GM21381 (cell line): ENCODE measurements around the gene NRM.
"Not testable (repeated sequence)": the region's sequence is repeated elsewhere in the genome, so short reads cannot be mapped to it uniquely, and the experiment has no call there.

Experiments
- ATAC-seq: cut with Tn5 transposase; IDR thresholded peaks from one replicate; pipeline ENCODE4 v1.9.1; 2021; ENCODE audit warnings: mild to moderate bottlenecking, moderate library complexity; ENCODE audit not compliant: unreplicated experiment

The NRM gene

DNA sequence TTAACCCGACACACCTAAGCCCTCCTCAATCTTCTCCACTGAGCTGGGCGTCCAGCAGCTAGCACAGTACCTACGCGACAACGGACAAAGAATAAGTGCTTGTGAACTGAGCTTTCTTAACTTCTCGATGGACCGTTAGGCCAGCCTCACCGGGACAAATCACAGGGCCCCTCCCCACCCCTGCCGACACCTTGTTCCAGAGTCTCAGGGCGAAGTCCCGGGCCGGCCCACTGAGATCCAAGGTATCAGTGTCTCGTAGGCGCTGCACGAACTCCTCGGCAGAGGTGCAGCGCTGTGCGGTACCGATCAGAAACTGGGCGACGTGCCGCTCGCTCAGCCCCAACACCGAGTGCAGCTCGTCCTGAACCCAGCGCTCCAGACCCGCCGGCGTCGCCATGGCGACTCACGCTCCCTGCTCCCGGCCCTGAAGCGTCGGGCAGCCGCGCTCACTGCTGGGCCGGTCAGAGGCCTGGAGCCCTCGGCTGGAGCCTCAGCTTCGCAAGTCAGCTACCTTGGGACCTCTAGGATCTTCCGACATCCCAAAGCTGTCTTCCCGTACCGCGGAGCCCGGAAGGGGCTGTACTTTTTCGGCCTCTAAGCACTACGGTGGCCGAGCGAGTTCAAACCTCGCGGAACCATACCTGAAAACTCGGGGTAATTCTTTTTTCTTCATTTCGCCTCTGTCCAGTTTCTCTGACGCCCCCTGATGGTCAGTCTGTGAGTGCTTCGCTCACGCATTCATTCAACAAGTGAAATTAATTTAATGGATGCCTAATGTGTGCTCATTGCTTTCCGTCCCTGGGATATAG is 18.1 kb downstream of the NRM start, which contains the start of gene DHX16:
DHX16 (minus strand) TSS at position 562 of the 809 bp plus-strand sequence; CDS start at position 397, 165 bp downstream.
- peak; percentile 73 for ATAC-seq

DNA sequence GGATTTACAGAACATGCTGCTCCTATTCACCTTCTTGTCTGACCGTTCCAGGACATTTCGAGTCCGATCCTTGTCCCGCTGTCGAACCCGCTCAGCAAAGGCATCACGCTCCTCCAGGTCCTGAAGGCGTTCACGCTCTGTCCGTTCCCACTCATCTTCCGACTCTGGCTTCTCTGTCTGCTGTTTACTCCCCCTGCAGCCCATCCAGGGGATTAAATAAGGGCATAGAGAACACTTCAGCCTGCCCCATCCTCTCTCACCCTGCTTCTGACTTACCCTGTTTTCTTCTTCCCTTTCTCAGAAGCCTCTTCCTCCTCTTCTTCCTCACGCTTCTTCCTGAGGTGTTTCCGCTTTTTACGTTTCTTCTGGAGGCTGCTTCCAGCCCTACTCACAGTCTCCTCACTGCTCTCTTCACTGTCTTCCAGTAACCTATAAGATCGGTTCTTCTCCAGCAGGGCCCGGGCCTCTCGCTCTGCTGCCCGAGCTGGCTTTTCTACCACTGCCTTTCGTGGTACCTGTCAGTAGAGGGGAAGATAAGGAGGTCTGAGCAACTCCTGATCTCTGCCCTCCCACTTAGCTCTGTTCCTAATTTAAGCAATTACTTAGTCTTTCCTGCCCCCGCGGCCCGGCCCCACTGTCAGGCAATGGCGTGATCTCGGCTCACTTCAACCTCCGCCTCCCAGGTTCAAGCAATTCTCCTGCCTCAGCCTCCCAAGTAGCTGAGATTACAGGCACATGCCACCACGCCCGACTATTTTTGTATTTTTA is 19.8 kb downstream of the NRM start:
- no peak for ATAC-seq

- ATAC-seq: not testable (repeated sequence)
These were observed 24.5 kb downstream of the NRM start for GRCh38 chr6:30666300-30666699.

- ATAC-seq: no peak
These were observed 25.6 kb downstream of the NRM start for GRCh38 chr6:30664994-30665767.

DNA sequence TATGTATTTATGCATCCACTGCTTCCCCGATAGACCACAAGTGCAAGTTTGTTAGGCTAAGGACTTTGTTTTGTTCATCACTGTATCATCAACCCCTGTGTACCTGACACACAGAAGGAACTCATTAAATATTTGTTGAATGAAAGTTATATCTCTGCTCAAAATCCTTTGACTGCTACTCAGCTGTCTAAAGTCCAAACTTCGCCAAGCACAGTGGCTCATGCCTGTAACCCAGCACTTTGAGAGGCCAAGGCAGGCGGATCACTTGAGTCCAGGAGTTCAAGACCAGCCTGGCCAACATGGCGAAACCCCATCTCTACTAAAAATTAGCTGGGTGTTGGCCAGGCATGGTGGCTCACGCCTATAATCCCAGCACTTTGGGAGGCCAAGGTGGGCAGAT is 32.9 kb downstream of the NRM start:
- not testable (repeated sequence) for ATAC-seq

DNA sequence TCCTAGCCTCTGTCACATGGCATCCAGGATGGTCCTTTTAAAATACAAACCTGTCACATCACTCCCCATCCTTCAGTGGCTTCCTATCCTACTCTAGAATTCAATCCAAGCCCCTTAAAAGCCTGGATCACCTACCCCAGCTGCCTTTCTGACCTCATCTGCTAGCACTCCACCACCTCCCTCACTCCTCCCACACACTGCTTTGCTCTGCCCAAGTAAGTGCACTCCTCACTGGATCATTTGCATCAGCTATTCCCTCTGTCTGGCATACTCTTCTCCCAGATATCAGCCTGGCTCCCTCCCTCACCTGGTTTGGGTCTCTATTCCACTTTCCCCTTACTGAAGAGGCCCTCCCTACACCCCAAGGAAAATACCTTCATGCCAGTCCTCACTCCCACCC is 33.3 kb downstream of the NRM start:
- no peak for ATAC-seq

DNA sequence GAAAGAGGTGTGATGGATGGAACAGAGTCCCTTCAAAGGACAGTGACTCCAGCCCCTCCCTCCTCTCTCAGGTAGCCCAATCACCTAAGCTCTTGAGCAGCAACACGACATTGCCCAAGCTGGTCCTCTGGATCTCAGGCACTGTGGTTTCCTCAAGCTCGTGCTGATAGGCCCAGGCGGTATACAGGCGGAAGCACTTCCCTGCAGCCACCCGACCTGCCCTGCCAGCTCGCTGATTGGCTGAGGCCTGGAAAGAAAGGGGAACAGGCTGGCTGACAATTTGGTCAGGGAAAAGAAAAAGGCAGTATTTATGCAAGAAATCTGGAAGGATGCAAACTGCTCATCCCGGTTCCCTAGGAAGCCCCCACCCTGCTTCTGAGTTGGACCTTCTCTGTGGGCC is 34.3 kb downstream of the NRM start:
- no peak for ATAC-seq

- no peak for ATAC-seq
These were observed 35.1 kb downstream of the NRM start for GRCh38 chr6:30655743-30656094.

DNA sequence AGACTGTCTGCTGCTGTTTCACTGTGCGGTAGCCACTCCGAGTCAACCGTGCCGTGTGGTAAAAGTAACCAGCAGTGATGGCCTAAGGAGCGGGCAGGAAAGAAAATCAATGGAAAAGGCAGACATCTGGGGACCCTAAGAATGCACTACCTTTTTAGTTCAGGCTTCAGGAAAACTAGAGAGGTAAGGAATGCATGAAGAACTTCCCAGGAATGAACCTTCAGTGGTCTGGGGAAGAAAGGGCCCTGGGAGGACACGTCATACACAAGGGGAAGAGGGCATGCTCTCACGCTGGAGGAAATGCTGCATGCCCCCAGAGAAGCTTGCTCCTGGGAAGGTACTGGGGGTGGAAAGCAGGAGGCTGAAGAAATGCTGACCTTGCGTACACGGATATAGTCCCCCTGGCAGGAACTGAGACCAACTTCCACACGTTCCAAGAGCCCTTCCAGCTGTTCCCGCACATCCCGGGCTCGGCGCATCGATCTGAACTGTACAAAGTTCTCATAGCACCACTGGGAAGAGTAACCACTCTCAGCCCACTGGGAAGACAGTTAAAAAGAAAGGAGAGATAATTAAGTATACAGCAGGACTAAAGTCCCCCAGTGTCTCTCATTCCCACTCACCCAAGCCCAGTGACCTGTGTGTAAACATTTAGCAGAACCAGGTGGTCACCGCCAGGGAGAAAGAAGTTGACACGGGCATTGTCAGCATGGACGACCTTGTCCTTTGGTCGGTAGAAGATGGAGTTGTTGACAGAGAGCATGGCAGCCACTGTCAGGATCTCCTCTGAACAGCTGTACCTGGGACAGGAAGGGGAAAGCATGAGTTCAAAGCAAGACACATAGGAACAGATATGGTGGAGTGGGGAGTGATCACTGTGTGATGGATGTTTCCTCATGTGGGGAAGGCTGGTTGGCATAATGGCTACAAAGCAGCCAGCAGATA is 35.7 kb downstream of the NRM start:
- ATAC-seq: no peak

DNA sequence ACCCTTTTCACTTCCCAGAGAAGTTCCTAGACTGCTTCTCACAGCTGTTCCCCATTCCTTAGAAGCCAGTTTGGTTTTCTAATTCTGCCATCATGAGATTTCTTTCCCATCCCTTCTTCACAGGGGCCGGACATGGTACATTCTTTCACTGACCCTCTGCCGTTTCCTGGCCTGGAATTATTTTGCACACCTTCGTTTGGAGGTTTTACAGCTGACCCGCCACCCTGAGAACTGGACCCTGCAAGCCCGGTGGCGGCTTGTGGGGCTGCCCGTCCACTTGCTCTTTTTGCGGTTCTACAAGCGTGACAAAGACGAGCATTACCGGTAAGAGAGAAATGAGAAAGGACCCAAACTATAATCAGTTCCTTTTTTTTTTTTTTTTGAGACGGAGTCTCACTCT is 39.6 kb downstream of the NRM start:
- no peak for ATAC-seq

DNA sequence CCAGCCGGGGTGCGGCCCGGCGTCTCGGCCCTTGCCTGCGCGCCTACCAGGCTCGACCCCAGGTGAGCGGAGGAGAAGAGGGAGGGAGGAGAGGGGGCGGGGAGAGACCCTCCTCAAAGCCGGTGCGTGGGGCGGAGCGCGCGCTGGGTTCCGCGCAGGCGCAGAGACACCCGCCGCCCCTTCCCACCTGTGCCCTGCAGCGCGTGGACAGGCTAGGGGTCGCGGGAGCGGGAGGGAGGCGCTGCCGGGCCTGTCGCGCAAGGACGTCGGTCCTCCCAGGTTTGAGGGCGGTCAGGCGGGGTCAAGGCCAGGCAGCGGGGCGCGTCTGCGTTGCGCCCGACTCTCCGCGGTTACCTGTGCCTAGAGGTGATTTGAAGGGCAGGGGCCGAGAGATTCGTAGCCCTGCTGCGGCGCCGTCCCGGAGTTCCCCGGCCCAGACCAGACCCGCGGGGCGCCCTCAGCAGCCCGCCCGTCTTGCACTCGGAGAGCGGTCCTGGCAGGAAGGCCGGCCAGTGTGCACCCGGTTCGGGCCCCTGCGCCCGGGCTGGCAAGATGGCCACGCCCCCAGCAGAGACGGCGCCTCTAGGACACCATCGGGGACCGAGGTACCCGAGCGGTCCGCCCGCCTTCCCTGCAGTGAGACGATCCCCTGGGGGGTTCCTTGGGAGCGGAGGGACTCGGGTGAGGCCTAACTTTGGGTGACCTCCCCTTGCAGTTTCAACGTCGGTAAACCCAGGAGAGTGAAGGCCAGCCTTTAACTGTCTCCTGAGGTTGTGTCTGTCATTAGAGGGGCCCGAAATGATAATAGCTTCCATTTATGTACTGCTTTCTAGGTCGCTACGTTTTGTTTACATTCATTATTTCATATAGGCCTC is 43.3 kb downstream of the NRM start:
- ATAC-seq: peak; percentile 72

GRCh38 chr6:30646450-30647241 is 44.1 kb downstream of the NRM start, which contains the start of gene C6orf136:
C6orf136 (plus strand) TSS chr6:30647133; CDS start chr6:30647232, 99 bp downstream.
- ATAC-seq: peak; percentile 47

DNA sequence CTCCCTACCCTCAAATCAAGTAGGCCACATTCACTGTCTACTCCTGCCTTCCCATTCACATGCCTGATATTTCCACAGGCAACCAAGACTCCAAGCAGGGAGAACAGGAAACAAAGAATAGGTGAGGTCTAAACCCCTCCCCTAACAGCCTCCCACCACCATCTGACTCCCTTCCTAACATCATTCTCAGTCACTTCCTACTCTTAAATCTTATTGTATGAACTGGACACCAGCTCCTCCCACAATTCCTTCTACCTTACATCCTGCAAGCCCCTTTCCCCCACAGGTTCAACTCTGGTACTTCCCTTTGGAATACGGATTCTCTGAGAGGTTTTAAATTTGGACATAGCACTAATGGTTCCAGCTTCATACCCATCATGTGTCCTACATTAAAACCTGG is 44.8 kb downstream of the NRM start:
- no peak for ATAC-seq

DNA sequence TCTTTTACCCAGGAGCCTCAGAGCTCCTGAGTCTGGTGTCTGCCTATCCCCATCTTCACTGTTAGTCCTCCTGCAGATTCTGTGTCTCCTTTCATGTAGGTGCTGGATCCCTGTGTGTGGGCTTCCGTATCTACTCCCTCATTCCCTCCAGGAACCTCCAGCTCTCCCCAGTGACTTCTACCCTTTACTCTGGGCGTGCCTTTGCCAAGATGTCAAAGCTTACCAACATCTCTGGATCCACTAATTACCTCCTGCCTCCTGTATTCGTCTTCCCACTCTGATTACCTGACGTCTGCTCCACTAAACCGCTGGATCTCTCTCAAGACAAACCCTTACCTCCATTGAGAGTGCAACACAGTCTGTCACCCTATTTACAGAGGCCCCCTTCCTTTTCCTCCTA is 46.0 kb downstream of the NRM start:
- ATAC-seq: no peak

GRCh38 chr6:30643656-30644055 is 47.1 kb downstream of the NRM start:
- ATAC-seq: no peak

DNA sequence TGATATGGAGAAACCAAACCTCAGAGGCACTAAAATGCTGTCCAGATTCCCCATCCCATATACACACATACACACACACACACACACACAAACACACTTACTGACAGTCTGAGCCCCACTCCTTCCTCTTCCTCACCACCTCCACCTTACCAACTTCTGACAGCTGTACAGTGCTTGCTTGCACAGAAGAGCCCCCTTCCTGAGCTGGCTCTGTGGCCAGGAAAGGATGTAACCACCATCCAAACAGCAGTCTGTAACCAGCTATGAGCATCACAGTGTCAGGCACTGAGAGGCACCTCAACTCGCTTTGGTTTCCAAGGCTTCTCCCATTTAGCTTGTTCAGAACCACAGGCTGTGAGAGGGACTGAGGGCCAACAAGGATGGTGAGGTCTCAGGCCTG is 49.7 kb downstream of the NRM start:
- ATAC-seq: no peak

DNA sequence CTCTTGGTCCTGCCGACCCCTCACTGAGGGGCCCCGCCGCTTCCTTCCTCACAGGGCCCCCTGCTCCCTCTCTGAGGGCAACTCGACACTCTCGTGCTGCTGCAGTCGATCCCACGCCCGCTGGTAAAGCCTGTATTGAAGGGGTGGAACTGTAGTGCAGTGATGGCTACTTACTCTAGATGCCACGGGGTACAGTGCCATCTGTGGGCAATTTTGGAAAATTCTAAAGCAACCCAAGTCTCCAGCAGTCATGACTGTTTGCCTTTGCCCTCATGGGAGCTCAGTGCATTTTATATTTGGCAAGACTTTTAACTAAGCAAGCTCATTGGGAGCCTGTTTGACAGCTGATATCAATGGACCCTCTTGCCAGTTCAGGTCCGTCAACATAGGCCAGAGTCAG is 50.3 kb downstream of the NRM start:
- no peak for ATAC-seq
